H9 (cell line): ENCODE results near the gene P4HB. TPM values are rescaled to one million over a fixed set of nuclear protein-coding genes. Genes with fewer than 3 reads are reported as not detected.

Experiments used
- DNase-seq: peaks from one replicate; pipeline ENCODE4 v3.0.0-alpha.2; 2017
- H2AFZ ChIP-seq: one replicate; pipeline ENCODE4 v1.6.1; 2013; ENCODE audit warnings: mild to moderate bottlenecking, low read length, control low read depth, moderate library complexity
- H2AK5ac ChIP-seq: 2 replicates; pipeline ENCODE4 v1.6.1; 2013; ENCODE audit warnings: low read length, control low read depth, mixed read lengths; ENCODE audit not compliant: insufficient read length
- H2BK120ac ChIP-seq: one replicate; pipeline ENCODE4 v1.6.1; 2013; ENCODE audit warnings: low read depth, mild to moderate bottlenecking, low read length, control low read depth, inconsistent platforms; ENCODE audit not compliant: poor library complexity, severe bottlenecking
- H2BK12ac ChIP-seq: 2 replicates; pipeline ENCODE4 v1.6.1; 2013; ENCODE audit warnings: low read length, control low read depth, mixed read lengths, low read depth; ENCODE audit not compliant: insufficient read length
- H2BK15ac ChIP-seq: 2 replicates; pipeline ENCODE4 v1.6.1; 2013; ENCODE audit warnings: low read depth, low read length, control low read depth
- H2BK20ac ChIP-seq: one replicate; pipeline ENCODE4 v1.6.1; 2013; ENCODE audit warnings: low read depth, mild to moderate bottlenecking, low read length, control low read depth, inconsistent platforms; ENCODE audit not compliant: poor library complexity, severe bottlenecking
- H2BK5ac ChIP-seq: 2 replicates; pipeline ENCODE4 v1.6.1; 2013; ENCODE audit warnings: low read length, control low read depth, mixed read lengths; ENCODE audit not compliant: insufficient read length
- H3K14ac ChIP-seq: 2 replicates; pipeline ENCODE4 v1.6.1; 2013; ENCODE audit warnings: low read length, control low read depth; ENCODE audit not compliant: insufficient read depth
- H3K18ac ChIP-seq: 2 replicates; pipeline ENCODE4 v1.6.1; 2013; ENCODE audit warnings: low read depth, mild to moderate bottlenecking, mixed read lengths, low read length, control low read depth; ENCODE audit not compliant: insufficient read length
- H3K23ac ChIP-seq: 2 replicates; pipeline ENCODE4 v1.6.1; 2013; ENCODE audit warnings: low read length, control low read depth, mixed read lengths, low read depth; ENCODE audit not compliant: insufficient read length
- H3K23me2 ChIP-seq: 2 replicates; pipeline ENCODE4 v1.6.1; 2013; ENCODE audit warnings: low read depth, mild to moderate bottlenecking, mixed read lengths, low read length, control low read depth; ENCODE audit not compliant: insufficient read length, poor library complexity, severe bottlenecking
- H3K27ac ChIP-seq: 2 replicates; pipeline ENCODE4 v1.5.1; 2013; ENCODE audit warnings: low read length, control low read depth, mixed read lengths, low read depth; ENCODE audit not compliant: insufficient read length
- H3K27me3 ChIP-seq: 2 replicates; pipeline ENCODE4 v1.6.1; 2013; ENCODE audit warnings: low read length, control low read depth, inconsistent platforms; ENCODE audit not compliant: insufficient read depth
- H3K4ac ChIP-seq: 2 replicates; pipeline ENCODE4 v1.6.1; 2013; ENCODE audit warnings: low read depth, mild to moderate bottlenecking, control low read depth, inconsistent platforms, low read length, moderate library complexity
- H3K4me1 ChIP-seq: 2 replicates; pipeline ENCODE4 v1.6.1; 2013; ENCODE audit warnings: low read length, control low read depth, inconsistent platforms; ENCODE audit not compliant: insufficient read depth
- H3K4me2 ChIP-seq: 2 replicates; pipeline ENCODE4 v1.6.1; 2013; ENCODE audit warnings: low read length, control low read depth, mixed read lengths; ENCODE audit not compliant: insufficient read length, insufficient read depth
- H3K56ac ChIP-seq: 2 replicates; pipeline ENCODE4 v1.6.1; 2013; ENCODE audit warnings: low read depth, mild to moderate bottlenecking, mixed read lengths, low read length, control low read depth; ENCODE audit not compliant: insufficient read length
- H3K79me1 ChIP-seq: 2 replicates; pipeline ENCODE4 v1.6.1; 2013; ENCODE audit warnings: low read depth, mild to moderate bottlenecking, moderate library complexity, low read length, control low read depth, inconsistent platforms; ENCODE audit not compliant: insufficient read depth, poor library complexity, severe bottlenecking
- H3K79me2 ChIP-seq: 2 replicates; pipeline ENCODE4 v1.6.1; 2013; ENCODE audit warnings: low read length, control low read depth, inconsistent platforms; ENCODE audit not compliant: insufficient read depth
- H3K9ac ChIP-seq: 2 replicates; pipeline ENCODE4 v1.6.1; 2013; ENCODE audit warnings: low read length, control low read depth, mixed read lengths; ENCODE audit not compliant: insufficient read length; ENCODE audit errors: extremely low read depth
- H3K9me3 ChIP-seq: one replicate; pipeline ENCODE4 v1.6.1; 2013; ENCODE audit warnings: low read depth, low read length, inconsistent platforms; ENCODE audit not compliant: control insufficient read depth
- H3T11ph ChIP-seq: one replicate; pipeline ENCODE4 v1.6.1; 2013; ENCODE audit warnings: mild to moderate bottlenecking, low read length, control low read depth, inconsistent platforms
- H4K20me1 ChIP-seq: one replicate; pipeline ENCODE4 v1.6.1; 2013; ENCODE audit not compliant: control insufficient read depth, insufficient read length, insufficient read depth
- H4K5ac ChIP-seq: 2 replicates; pipeline ENCODE4 v1.6.1; 2013; ENCODE audit warnings: low read depth, mild to moderate bottlenecking, mixed read lengths, low read length, control low read depth; ENCODE audit not compliant: insufficient read length
- H4K8ac ChIP-seq: replicated peaks from 2 replicates; pipeline ENCODE4 v1.6.1; 2013; ENCODE audit warnings: low read length, control low read depth, mixed read lengths, low read depth; ENCODE audit not compliant: insufficient read length
- H4K91ac ChIP-seq: 2 replicates; pipeline ENCODE4 v1.6.1; 2013; ENCODE audit warnings: low read depth, mild to moderate bottlenecking, moderate library complexity, mixed read lengths, low read length, control low read depth; ENCODE audit not compliant: insufficient read length
- H3K27ac Mint-ChIP-seq, 3 experiments: 2 replicates in 2 of 3; 3 replicates in 1 of 3; pipeline ENCODE4 v1.8.0; 2020 to 2021; ENCODE audit warnings: mixed read lengths in 3 of 3, mild to moderate bottlenecking in 1 of 3, moderate library complexity in 1 of 3
- H3K27me3 Mint-ChIP-seq: 2 replicates; pipeline ENCODE4 v1.8.0; 2021; ENCODE audit warnings: low read depth, mild to moderate bottlenecking, moderate library complexity, mixed read lengths
- H3K36me3 Mint-ChIP-seq, 3 experiments: 2 replicates in 2 of 3; 3 replicates in 1 of 3; pipeline ENCODE4 v1.8.0; 2020 to 2021; ENCODE audit warnings: low read depth in 3 of 3, mixed read lengths in 3 of 3; ENCODE audit not compliant: insufficient read depth in 1 of 3
- H3K4me1 Mint-ChIP-seq, 2 experiments: 2 replicates each; pipeline ENCODE4 v1.8.0; 2020; ENCODE audit warnings: mixed read lengths in 2 of 2
- H3K4me3 Mint-ChIP-seq, 2 experiments: 2 replicates in 1 of 2; 3 replicates in 1 of 2; pipeline ENCODE4 v1.8.0; 2020 to 2021; ENCODE audit warnings: mild to moderate bottlenecking in 2 of 2, mixed read lengths in 2 of 2, moderate library complexity in 1 of 2
- H3K9me3 Mint-ChIP-seq, 2 experiments: 2 replicates in 1 of 2; 3 replicates in 1 of 2; pipeline ENCODE4 v1.8.0; 2020; ENCODE audit warnings: mild to moderate bottlenecking in 2 of 2, mixed read lengths in 2 of 2, moderate library complexity in 1 of 2
- WGBS: extraction: QIAGEN DNeasy Blood & Tissue Kit; methylation state at CpG from one replicate; pipeline ENCODE4 v1.1.7; 2013; ENCODE audit warnings: missing lambda C conversion rate, low lambda C conversion rate, mixed read lengths; ENCODE audit not compliant: insufficient read length; ENCODE audit errors: extremely low coverage; 5-methylcytosine and 5-hydroxymethylcytosine counted together
- total RNA-seq: library from RNA; stranded (reverse); gene quantifications from 2 replicates; pipeline ENCODE4 v1.2.1, GENCODE V29; 2021
- TF ChIP-seq, protein P1 (sequence below): fragments of 200-600 bp; sonication (generic); conservative IDR thresholded peaks from 3 replicates; pipeline ENCODE4 v1.8.0; 2021; ENCODE audit warnings: antibody characterized with exemption, mild to moderate bottlenecking

The P4HB gene
- total RNA-seq, 1 experiment from 2014 or later = 366 TPM

DNA sequence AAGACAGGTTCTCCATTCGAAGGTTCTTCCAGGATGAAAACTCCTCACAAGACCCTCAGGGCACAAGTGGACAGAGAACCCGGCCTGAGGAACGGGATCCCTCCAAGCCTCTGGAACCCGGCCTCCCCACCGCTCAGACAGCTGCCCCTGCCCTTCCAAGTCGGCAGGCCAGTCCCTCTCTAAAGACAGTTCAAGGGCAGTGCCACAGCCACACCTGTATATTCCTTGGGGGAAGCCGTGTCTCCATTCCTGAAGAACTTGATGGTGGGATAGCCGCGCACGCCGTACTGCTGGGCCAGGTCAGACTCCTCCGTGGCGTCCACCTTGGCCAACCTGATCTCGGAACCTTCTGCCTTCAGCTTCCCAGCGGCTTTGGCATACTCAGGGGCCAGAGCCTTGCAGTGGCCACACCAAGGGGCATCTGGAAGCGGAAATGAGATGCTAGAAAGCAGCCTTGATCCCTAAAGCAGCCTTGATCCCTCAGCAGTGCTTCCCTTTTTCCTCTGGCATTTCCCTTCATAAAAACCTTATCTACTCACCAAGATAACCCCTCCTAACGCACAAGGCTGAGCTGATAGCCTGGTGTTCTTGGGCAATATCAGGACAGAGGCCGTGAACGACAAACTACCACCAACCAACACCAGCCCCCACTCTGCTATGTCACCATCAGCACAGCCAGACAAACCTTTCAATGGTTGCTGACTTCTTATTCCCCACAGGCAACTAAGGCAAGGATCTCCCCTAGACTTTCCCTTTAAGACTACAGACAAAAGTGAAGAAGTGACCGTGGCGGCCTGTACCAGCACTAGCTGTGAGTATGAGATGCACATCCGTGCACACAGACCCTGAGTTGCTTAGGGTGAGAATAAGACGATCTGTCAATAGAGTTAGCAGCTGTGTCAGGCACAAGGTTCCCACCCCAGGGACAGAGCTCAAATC is 1.1 kb downstream of the P4HB start:
- H3K27ac ChIP-seq = no peak overlapping the region
- no peak for DNase-seq
- no peak overlapping the region for H3K23ac ChIP-seq
- peaks cover 22 to 61% (median 55%) of the 10 kb centered on the region in 3 experiments; a peak in 6 of 7 replicates for H3K36me3 Mint-ChIP-seq
- no CpG with 5 or more reads among the region's 23 CpGs for WGBS
- no peak overlapping the region for H2AK5ac ChIP-seq
- H3K27me3 ChIP-seq = no peaks in the 10 kb centered on the region
- H3K27me3 Mint-ChIP-seq = peaks cover 2% of the 10 kb centered on the region
- H3K4me3 Mint-ChIP-seq = peak overlapping the region; percentile 82 to 88
- no peak overlapping the region for H4K8ac ChIP-seq
- H3K4me2 ChIP-seq = peak overlapping the region; percentile 78
- no peak overlapping the region for H4K91ac ChIP-seq
- no peak overlapping the region for H2AFZ ChIP-seq
- no peak overlapping the region for H3K4ac ChIP-seq
- no peak overlapping the region for H3T11ph ChIP-seq
- H4K20me1 ChIP-seq = peaks cover 2% of the 10 kb centered on the region
- no peak overlapping the region for H3K56ac ChIP-seq
- H3K18ac ChIP-seq = no peak overlapping the region
- H3K4me1 ChIP-seq = peaks cover 3% of the 10 kb centered on the region; the same call in 1 of the 2 replicates
- H3K23me2 ChIP-seq = peaks cover 10% of the 10 kb centered on the region
- H3K27ac Mint-ChIP-seq = peak overlapping the region; percentile 38 to 89 (median 87)
- no peak overlapping the region for H3K14ac ChIP-seq
- no peak overlapping the region for H4K5ac ChIP-seq
- no peaks in the 10 kb centered on the region for H3K9me3 ChIP-seq
- H3K79me2 ChIP-seq = peaks cover 20% of the 10 kb centered on the region; the same call in 1 of the 2 replicates
- no peak overlapping the region for H2BK20ac ChIP-seq
- H2BK15ac ChIP-seq = no peak overlapping the region
- H2BK5ac ChIP-seq = no peak overlapping the region
- peaks cover 14% of the 10 kb centered on the region for H3K79me1 ChIP-seq
- TF ChIP-seq, protein P1, sequence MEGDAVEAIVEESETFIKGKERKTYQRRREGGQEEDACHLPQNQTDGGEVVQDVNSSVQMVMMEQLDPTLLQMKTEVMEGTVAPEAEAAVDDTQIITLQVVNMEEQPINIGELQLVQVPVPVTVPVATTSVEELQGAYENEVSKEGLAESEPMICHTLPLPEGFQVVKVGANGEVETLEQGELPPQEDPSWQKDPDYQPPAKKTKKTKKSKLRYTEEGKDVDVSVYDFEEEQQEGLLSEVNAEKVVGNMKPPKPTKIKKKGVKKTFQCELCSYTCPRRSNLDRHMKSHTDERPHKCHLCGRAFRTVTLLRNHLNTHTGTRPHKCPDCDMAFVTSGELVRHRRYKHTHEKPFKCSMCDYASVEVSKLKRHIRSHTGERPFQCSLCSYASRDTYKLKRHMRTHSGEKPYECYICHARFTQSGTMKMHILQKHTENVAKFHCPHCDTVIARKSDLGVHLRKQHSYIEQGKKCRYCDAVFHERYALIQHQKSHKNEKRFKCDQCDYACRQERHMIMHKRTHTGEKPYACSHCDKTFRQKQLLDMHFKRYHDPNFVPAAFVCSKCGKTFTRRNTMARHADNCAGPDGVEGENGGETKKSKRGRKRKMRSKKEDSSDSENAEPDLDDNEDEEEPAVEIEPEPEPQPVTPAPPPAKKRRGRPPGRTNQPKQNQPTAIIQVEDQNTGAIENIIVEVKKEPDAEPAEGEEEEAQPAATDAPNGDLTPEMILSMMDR = no peak
- H2BK120ac ChIP-seq = no peak overlapping the region
- no peak overlapping the region for H2BK12ac ChIP-seq
- H3K9ac ChIP-seq = peak overlapping the region; percentile 56
- H3K9me3 Mint-ChIP-seq = peaks cover 0 to 3% of the 10 kb centered on the region in 2 experiments; a peak in 1 of 5 replicates
- H3K4me1 Mint-ChIP-seq = peaks cover 9 to 20% of the 10 kb centered on the region in 2 experiments
